Endodermal cell (in vitro differentiated cells): ENCODE measurements around the gene PPARG. TPM values are rescaled to one million over a fixed set of nuclear protein-coding genes. Genes with fewer than 3 reads are reported as not detected.

Source experiments
- DNase-seq: peaks from one replicate; pipeline ENCODE4 v3.0.0-alpha.2; 2017
- H3K27ac ChIP-seq: 2 replicates; pipeline ENCODE4 v1.5.1; 2013; ENCODE audit warnings: mild to moderate bottlenecking, low read depth, low read length, moderate library complexity
- H3K27me3 ChIP-seq: 2 replicates; pipeline ENCODE4 v1.6.1; 2013; ENCODE audit warnings: mild to moderate bottlenecking, low read length, moderate library complexity; ENCODE audit not compliant: insufficient read depth, control insufficient read depth, poor library complexity, severe bottlenecking
- H3K36me3 ChIP-seq: 2 replicates; pipeline ENCODE4 v1.7.0; 2013; ENCODE audit warnings: mild to moderate bottlenecking, low read length, moderate library complexity; ENCODE audit not compliant: control insufficient read depth, insufficient read depth
- H3K4me1 ChIP-seq: one replicate; pipeline ENCODE4 v1.7.0; 2013; ENCODE audit warnings: low read length; ENCODE audit not compliant: control insufficient read depth, insufficient read depth
- H3K4me3 ChIP-seq: 2 replicates; pipeline ENCODE4 v1.5.1; 2013; ENCODE audit warnings: mild to moderate bottlenecking, low read length, moderate library complexity
- H3K9ac ChIP-seq: 2 replicates; pipeline ENCODE4 v1.6.1; 2013; ENCODE audit warnings: mild to moderate bottlenecking, low read length, moderate library complexity; ENCODE audit not compliant: poor library complexity, severe bottlenecking; ENCODE audit errors: extremely low read depth
- H3K9me3 ChIP-seq: 2 replicates; pipeline ENCODE4 v1.6.1; 2013; ENCODE audit warnings: mild to moderate bottlenecking, low read length, moderate library complexity; ENCODE audit not compliant: control insufficient read depth
- H3K27ac Mint-ChIP-seq: 2 replicates; pipeline ENCODE4 v1.8.0; 2020; ENCODE audit warnings: mixed read lengths
- H3K27me3 Mint-ChIP-seq: 2 replicates; pipeline ENCODE4 v1.8.0; 2021; ENCODE audit warnings: mild to moderate bottlenecking, mixed read lengths; ENCODE audit not compliant: insufficient read depth
- H3K36me3 Mint-ChIP-seq: 2 replicates; pipeline ENCODE4 v1.8.0; 2020; ENCODE audit warnings: low read depth, mixed read lengths
- H3K4me1 Mint-ChIP-seq: 2 replicates; pipeline ENCODE4 v1.8.0; 2020; ENCODE audit warnings: mixed read lengths
- H3K4me3 Mint-ChIP-seq: 2 replicates; pipeline ENCODE4 v1.8.0; 2020; ENCODE audit warnings: mild to moderate bottlenecking, moderate library complexity, mixed read lengths
- H3K9me3 Mint-ChIP-seq: 2 replicates; pipeline ENCODE4 v1.8.0; 2020; ENCODE audit warnings: mild to moderate bottlenecking, mixed read lengths
- WGBS, 2 experiments: methylation state at CpG; one replicate each; pipeline versions ENCODE4 v1.1.5 to v1.1.7; 2013; ENCODE audit warnings: missing lambda C conversion rate in 2 of 2, mixed read lengths in 1 of 2; ENCODE audit not compliant: insufficient coverage in 1 of 2, insufficient read length in 1 of 2; 5-methylcytosine and 5-hydroxymethylcytosine counted together
- total RNA-seq, 2 donors: library from RNA; stranded (reverse); fragmentation: NEBNext Ultra II Directional in 1 of 2; extraction: Animal tissue kit (Norgen Biotek cat#: 25700) in 1 of 2; gene quantifications; 2 replicates in 1 of 2; 3 replicates in 1 of 2; pipeline ENCODE4 v1.2.1, GENCODE V29; 2021
- TF ChIP-seq, protein P1 (sequence below): fragments of 200-600 bp; sonication (generic); conservative IDR thresholded peaks from 2 replicates; pipeline ENCODE4 v1.5.0; 2021; ENCODE audit warnings: antibody characterized with exemption, mild to moderate bottlenecking

PPARG gene
- total RNA-seq, 2 donors from 2014 or later: 3.8 to 4.5 TPM

DNA sequence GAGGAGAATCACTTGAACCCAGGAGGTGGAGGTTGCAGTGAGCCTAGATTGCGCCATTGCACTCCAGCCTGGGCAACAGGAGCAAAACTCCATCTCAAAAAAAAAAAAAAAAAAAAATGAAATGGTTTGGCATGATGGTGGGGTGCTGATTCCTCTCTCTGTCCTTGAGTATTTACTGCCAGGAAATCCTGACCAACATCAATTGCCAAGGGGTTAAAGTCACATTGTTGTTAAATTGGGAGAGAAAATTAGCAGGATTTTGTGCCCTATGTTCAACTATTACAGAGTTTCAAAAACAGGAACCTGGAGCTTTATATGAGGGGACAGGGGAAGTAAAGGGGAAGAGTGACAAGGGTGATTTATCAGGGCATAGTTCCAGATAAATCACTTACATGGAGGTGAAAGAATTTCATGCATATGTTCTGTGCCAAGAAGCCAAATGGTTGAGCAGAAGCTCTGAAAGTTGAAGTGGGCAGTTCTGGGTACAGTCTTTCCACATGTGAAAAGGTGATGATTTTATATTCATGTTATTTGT is 124.9 kb downstream of the PPARG start:
- Histone ChIP-seq H3K36me3 (no peaks in the 10 kb centered on the region), H3K27me3 (peaks cover 38% of the 10 kb centered on the region), H3K4me1 (no peaks in the 10 kb centered on the region), H3K4me3 (no peak overlapping the region), H3K27ac (no peak overlapping the region), H3K9ac (no peak overlapping the region), H3K9me3 (no peaks in the 10 kb centered on the region)
- Mint-ChIP-seq H3K27me3 (peaks cover 17% of the 10 kb centered on the region), H3K4me3 (no peak overlapping the region), H3K9me3 (no peaks in the 10 kb centered on the region), H3K4me1 (no peaks in the 10 kb centered on the region), H3K36me3 (no peaks in the 10 kb centered on the region), H3K27ac (no peak overlapping the region)
- no peak for DNase-seq
- TF ChIP-seq, protein P1, sequence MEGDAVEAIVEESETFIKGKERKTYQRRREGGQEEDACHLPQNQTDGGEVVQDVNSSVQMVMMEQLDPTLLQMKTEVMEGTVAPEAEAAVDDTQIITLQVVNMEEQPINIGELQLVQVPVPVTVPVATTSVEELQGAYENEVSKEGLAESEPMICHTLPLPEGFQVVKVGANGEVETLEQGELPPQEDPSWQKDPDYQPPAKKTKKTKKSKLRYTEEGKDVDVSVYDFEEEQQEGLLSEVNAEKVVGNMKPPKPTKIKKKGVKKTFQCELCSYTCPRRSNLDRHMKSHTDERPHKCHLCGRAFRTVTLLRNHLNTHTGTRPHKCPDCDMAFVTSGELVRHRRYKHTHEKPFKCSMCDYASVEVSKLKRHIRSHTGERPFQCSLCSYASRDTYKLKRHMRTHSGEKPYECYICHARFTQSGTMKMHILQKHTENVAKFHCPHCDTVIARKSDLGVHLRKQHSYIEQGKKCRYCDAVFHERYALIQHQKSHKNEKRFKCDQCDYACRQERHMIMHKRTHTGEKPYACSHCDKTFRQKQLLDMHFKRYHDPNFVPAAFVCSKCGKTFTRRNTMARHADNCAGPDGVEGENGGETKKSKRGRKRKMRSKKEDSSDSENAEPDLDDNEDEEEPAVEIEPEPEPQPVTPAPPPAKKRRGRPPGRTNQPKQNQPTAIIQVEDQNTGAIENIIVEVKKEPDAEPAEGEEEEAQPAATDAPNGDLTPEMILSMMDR: no peak
- WGBS, 2 experiments: no CpG with 5 or more reads among the region's 1 CpG

DNA sequence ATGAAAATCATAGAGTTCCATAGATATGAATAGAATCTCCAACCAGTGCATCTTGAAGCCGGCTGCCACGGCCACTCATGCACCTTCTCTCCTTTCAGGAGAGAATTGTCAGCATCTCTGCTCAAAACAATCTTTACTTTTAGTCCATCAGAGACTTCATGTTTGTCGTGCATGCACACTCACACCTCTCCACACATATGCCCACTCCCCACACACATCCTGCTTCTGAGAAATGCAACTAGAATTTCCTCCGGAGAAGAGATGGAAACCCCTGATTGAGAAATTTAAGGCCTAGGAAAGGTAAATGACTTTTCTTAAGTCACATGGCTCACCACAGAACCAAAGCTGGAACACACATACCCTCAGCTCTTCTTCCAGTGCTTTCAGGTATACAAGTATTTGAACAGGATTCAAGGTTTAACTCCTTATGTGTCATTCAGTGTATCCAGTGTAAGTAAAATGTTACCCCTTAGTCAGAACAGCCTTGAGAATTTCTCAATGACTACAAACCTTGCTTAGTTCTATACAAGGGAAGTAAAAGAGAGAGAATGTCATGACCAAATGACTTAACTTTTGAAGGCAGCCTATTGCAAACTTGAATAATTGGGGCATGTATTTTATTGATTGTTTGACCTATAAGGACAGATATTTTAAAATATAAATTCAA is 126.3 kb downstream of the PPARG start:
- no peak for DNase-seq
- Histone ChIP-seq H3K4me1 (no peaks in the 10 kb centered on the region), H3K4me3 (no peak overlapping the region), H3K27me3 (peaks cover 44% of the 10 kb centered on the region), H3K9me3 (no peaks in the 10 kb centered on the region), H3K27ac (no peak overlapping the region), H3K36me3 (no peaks in the 10 kb centered on the region), H3K9ac (no peak overlapping the region)
- 89% methylated on average over 4 of the region's 4 CpGs for WGBS, 2 experiments
- TF ChIP-seq, protein P1: no peak
- H3K4me1 Mint-ChIP-seq: no peaks in the 10 kb centered on the region
- H3K27me3 Mint-ChIP-seq: peaks cover 17% of the 10 kb centered on the region
- H3K4me3 Mint-ChIP-seq: no peak overlapping the region
- H3K36me3 Mint-ChIP-seq: no peaks in the 10 kb centered on the region
- H3K27ac Mint-ChIP-seq: no peak overlapping the region
- no peaks in the 10 kb centered on the region for H3K9me3 Mint-ChIP-seq

GRCh38 chr3:12416731-12417130 is 127.9 kb downstream of the PPARG start:
- TF ChIP-seq, protein P1: no peak
- WGBS, 2 experiments: 92 to 97% methylated on average over 8 of the region's 8 CpGs

More at GRCh38 chr3:12416731-12417130, 127.9 kb downstream of the PPARG start:
- Mint-ChIP-seq H3K9me3 (no peaks in the 10 kb centered on the region), H3K27ac (no peak overlapping the region), H3K36me3 (no peaks in the 10 kb centered on the region), H3K27me3 (peaks cover 33% of the 10 kb centered on the region), H3K4me1 (no peaks in the 10 kb centered on the region), H3K4me3 (no peak overlapping the region)
- Histone ChIP-seq H3K9ac (no peak overlapping the region), H3K4me3 (no peak overlapping the region), H3K36me3 (no peaks in the 10 kb centered on the region), H3K27me3 (peaks cover 54% of the 10 kb centered on the region), H3K27ac (no peak overlapping the region), H3K4me1 (no peaks in the 10 kb centered on the region), H3K9me3 (no peaks in the 10 kb centered on the region)
- DNase-seq: no peak
